ENCODE data around the gene RGS19. TPM values are rescaled to one million over a fixed set of nuclear protein-coding genes. Genes with fewer than 3 reads are reported as not detected.

Gene RGS19
- polyA plus RNA-seq, 1 of the 3 experiments (the other 2 are of a cell fraction) = 20.5 TPM

- Histone ChIP-seq H3K4me3 (ENCODE audit: low read depth in 2 of 2, low read length in 1 of 2) (no peak overlapping the region), H3K27me3 (ENCODE audit: insufficient read depth) (no peaks in the 10 kb centered on the region), H3K9ac (no peak overlapping the region), H3K4me2 (no peak overlapping the region), H2AFZ (ENCODE audit: low read depth) (no peak overlapping the region), H3K27ac (ENCODE audit: low read depth in 2 of 2, low read length in 1 of 2) (peak overlapping the region in 1 of 2 experiments; percentile 9; a peak in 1 of 4 replicates), H4K20me1 (ENCODE audit: insufficient read depth) (no peaks in the 10 kb centered on the region), H3K36me3 (replicated peaks in 1 of 2; ENCODE audit: control insufficient read depth in 1 of 2, insufficient read depth in 2 of 2, low read length in 1 of 2) (peaks cover 36 to 58% of the 10 kb centered on the region in 2 experiments), H3K9me2 (no peaks in the 10 kb centered on the region), H3F3A (replicated peaks; ENCODE audit: insufficient read depth) (peaks cover 4% of the 10 kb centered on the region), H3K9me3 (no peaks in the 10 kb centered on the region), H3K79me2 (ENCODE audit: insufficient read depth) (no peaks in the 10 kb centered on the region), H3K4me1 (ENCODE audit: control insufficient read depth in 1 of 2, insufficient read depth in 2 of 2, low read depth in 1 of 2, low read length in 1 of 2) (peaks cover 0 to 48% of the 10 kb centered on the region in 2 experiments; a peak in 1 of 4 replicates)
- DNase-seq = no peak
- ChIA-PET CTCF (interaction anchor here (1.0 to 5.7 kb wide), 3 partner anchors 15 to 43 kb away, joined by 3 to 74 read pairs (median 5); partner anchors contain the start of gene PRPF6), POLR2A (no interaction called here)
- no peak for TF ChIP-seq RFX5 (IDR thresholded peaks at IDR 0.05; ENCODE audit: low read length)
- WGBS (ENCODE audit: low lambda C conversion rate) = 86% methylated on average over 10 of the region's 15 CpGs
Observed at GRCh38 chr20:64023361-64024140, 55.8 kb downstream of the RGS19 start.

Small RNA genes within 50 kb of the gene (small RNA-seq; reads per million reads assigned to genes)
- gene AL355803.1 (0 reads per million in 7 experiments), gene MIR6813 (0.06 to 6.8 (median 2.6) reads per million in 7 experiments)

Other genes with a start within 250 kb of the RGS19 start
- gene ZBTB46, start 248.3 kb downstream of the RGS19 start, polyA plus RNA-seq (2012; rRNA removed) = 0.11 and 0.15 TPM in 2 replicates
- gene ABHD16B, start 218.0 kb downstream of the RGS19 start, polyA plus RNA-seq (2012; rRNA removed) = not detected in 2 replicates
- gene TPD52L2, start 214.2 kb downstream of the RGS19 start, polyA plus RNA-seq (2012; rRNA removed) = 137 and 161 TPM in 2 replicates
- 24.2 and 26.2 TPM in 2 replicates for gene DNAJC5, start 184.4 kb downstream of the RGS19 start, polyA plus RNA-seq (2012; rRNA removed)
- 70.3 and 71.6 TPM in 2 replicates for gene UCKL1, start 123.1 kb downstream of the RGS19 start, polyA plus RNA-seq (2012; rRNA removed)
- gene ZNF512B, start 109.6 kb downstream of the RGS19 start, polyA plus RNA-seq (2012; rRNA removed) = 10.4 and 11.8 TPM in 2 replicates
- 11.0 and 11.6 TPM in 2 replicates for gene SAMD10, start 99.9 kb downstream of the RGS19 start, polyA plus RNA-seq (2012; rRNA removed)
- 50.1 and 59.1 TPM in 2 replicates for gene PRPF6, start 98.4 kb downstream of the RGS19 start, polyA plus RNA-seq (2012; rRNA removed)
- 0.16 and 0.21 TPM in 2 replicates for gene C20orf204, start 43.3 kb downstream of the RGS19 start, polyA plus RNA-seq (2012; rRNA removed)
- not detected in 2 replicates for gene SOX18, start 29.9 kb downstream of the RGS19 start, polyA plus RNA-seq (2012; rRNA removed)
- gene TCEA2, start 16.3 kb downstream of the RGS19 start, polyA plus RNA-seq (2012; rRNA removed) = 53.5 and 98.9 TPM in 2 replicates
- 1.7 and 1.8 TPM in 2 replicates for gene OPRL1, start 564 bp upstream of the RGS19 start, polyA plus RNA-seq (2012; rRNA removed)
- 0.37 and 0.71 TPM in 2 replicates for gene LKAAEAR1, start 4.9 kb upstream of the RGS19 start, polyA plus RNA-seq (2012; rRNA removed)
- not detected in 2 replicates for gene NPBWR2, start 28.0 kb upstream of the RGS19 start, polyA plus RNA-seq (2012; rRNA removed)
- gene MYT1, start 84.9 kb upstream of the RGS19 start, polyA plus RNA-seq (2012; rRNA removed) = 0.10 and 0.23 TPM in 2 replicates
- gene PCMTD2, start 176.2 kb upstream of the RGS19 start, polyA plus RNA-seq (2012; rRNA removed) = 50.7 and 53.2 TPM in 2 replicates

All from SK-N-SH (cell line).